ENCODE data around the gene BDKRB1.

DNA sequence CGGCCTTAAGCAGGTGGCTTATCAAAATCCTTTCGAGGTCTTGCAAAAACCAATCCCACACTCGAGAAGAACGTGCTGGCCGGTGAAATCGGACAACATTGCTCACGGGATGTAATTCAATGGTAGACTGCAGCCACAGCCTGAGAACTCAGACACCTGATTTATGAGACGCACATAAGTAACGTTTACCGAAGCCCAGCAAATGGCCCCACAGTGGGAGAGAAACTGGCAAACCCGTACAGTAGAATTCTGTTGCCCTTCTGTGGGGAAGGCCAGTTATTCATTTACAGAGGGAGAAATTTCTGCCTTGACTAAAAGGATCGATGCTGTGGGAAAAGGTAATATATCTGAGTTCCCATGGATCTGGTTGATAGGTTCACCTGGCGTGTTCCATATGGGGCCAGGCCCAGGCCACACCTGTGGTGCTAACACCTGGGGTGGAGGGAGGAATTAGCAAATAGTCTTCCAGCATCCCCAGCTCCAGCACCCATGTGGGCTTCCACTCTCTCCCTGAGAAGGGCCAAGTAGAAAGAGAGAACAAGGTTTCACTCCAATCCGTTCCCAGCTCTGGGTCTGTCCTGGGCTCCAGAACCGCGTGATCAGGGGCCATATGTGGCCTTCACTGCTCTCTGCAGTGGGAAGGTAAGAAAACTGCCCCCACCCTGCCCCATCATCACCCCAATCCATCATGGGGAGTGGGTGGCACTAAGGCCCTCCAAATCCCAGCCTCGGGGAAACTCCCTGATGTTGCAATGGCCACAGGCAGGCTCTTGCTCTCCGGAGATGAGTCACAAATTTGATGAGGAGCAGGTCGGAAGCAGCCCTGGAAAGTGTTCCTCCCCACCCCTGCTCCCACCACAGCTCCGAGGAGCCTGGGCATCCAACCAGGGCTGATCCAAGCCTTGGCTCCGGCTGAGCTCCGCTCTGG is 12.7 kb downstream of the BDKRB1 start:
- TF ChIP-seq, protein P1, sequence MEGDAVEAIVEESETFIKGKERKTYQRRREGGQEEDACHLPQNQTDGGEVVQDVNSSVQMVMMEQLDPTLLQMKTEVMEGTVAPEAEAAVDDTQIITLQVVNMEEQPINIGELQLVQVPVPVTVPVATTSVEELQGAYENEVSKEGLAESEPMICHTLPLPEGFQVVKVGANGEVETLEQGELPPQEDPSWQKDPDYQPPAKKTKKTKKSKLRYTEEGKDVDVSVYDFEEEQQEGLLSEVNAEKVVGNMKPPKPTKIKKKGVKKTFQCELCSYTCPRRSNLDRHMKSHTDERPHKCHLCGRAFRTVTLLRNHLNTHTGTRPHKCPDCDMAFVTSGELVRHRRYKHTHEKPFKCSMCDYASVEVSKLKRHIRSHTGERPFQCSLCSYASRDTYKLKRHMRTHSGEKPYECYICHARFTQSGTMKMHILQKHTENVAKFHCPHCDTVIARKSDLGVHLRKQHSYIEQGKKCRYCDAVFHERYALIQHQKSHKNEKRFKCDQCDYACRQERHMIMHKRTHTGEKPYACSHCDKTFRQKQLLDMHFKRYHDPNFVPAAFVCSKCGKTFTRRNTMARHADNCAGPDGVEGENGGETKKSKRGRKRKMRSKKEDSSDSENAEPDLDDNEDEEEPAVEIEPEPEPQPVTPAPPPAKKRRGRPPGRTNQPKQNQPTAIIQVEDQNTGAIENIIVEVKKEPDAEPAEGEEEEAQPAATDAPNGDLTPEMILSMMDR (IDR thresholded peaks at IDR 0.05) = no peak
- TF ChIP-seq EZH2 (IDR thresholded peaks at IDR 0.05) = no peak
